Stimulated activated CD4-positive, alpha-beta T cell treated with anti-CD3 and anti-CD28 coated beads, TNF-alpha, amount 100 ng/mL, for 4 hours (primary cell): ENCODE results near the gene SLC43A2.
A peak's percentile ranks its signal among the peaks of the same experiment; 100 is the strongest.

Experiments
- DNase-seq, 3 experiments: peaks; one replicate each; pipeline ENCODE4 v3.0.0-alpha.2; 2020; ENCODE audit warnings: low read depth in 3 of 3

Gene SLC43A2

GRCh38 chr17:1562176-1562643, 66.4 kb downstream of the SLC43A2 start:
- peak in 1 of 3 experiments; percentile 8 for DNase-seq

DNA sequence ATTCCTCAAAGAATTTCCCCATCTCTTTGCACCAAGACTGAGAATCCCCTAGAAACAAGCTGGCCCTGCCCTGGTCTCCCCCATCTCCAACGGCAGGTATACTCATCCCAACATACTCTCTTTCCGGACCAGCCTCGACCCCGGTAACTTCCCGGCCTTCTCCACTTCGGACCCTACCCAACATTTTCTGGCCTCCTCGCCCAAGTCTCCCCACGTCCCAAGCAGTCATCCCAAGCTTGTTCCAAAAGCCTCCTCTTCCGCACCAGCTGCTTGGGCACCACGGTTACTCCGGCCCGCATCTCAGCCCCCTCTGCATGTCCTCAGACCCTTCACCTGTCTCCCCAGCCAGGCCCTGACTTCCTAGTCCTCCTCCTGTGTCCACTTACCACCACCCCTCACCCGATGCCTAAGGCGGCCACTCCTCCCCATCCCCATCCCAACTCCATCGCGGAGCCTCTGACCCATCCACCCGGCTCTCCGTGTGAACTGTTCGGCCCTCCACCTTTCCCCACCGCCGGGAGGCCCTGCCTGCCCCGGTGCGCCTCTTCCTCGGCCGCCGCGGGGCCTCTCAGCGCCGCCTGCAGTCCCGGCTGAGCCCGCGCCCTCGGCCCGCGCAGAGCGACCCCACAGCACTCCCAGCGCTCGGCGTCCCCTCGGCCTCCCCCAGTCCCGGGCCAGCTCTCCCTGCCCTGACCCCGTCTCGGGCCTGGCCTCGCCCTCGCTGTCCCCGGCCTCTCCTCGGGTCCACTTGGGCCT, 67.0 kb downstream of the SLC43A2 start:
- DNase-seq, result peak; percentile 1 to 27 (median 7)

- DNase-seq, result no peak
These were observed 67.7 kb downstream of the SLC43A2 start for GRCh38 chr17:1560858-1561355.

DNA sequence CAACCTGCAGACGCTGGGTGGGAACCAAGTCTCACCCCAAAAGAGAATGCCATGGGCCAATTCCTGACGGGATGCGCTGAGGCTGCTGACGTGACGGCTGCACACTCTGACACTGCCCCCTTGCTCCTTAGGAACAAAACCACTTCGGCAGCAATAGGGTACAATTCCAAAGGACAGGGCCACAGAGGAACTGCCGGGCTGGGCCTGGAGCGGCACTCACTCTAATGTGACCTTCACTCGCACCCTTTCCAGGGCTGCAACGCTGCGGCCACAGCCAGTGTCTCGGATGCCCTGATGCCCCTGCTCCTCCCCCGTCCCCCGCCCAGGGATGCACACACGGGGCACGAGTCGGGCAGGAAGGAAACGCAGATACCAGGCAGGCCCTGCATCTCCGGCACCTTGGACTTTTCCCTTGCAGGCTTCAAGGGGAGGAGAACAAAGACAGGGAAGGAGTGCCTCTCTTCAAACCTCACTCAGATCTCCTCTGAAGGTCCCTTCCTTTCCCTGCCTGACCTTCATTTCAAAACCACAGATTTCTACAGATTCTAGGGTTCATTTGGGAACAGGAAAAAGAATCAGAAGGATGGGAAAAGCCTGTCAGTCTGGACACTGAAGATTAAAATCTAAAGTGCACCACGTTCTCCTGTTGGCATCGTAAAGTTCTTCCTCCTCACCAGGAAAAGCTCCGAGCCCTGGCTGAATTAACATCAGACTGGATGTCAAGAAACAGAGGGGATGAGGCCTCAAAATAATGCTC, 68.4 kb downstream of the SLC43A2 start:
- DNase-seq, result no peak

- no peak for DNase-seq
These were observed 69.3 kb downstream of the SLC43A2 start for GRCh38 chr17:1559047-1560043.

DNA sequence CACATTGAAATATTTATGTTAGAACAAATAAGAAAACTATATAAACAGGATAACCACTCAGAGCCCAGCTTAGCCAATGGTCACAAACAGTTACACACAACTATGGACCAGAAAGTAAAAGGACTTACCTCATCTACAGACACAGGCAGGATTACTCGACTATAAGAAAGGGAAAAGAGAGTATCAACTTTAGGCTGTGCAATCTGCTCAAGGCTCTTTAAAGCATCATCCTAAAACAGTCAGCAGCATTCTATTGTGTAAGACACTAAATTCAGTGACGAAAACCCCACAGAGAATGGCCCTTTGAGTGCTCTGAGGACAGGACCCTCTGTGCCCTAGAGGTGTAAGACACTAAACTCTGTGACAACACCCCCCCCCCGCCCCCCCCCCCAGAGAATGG, 70.2 kb downstream of the SLC43A2 start:
- DNase-seq, result no peak

DNA sequence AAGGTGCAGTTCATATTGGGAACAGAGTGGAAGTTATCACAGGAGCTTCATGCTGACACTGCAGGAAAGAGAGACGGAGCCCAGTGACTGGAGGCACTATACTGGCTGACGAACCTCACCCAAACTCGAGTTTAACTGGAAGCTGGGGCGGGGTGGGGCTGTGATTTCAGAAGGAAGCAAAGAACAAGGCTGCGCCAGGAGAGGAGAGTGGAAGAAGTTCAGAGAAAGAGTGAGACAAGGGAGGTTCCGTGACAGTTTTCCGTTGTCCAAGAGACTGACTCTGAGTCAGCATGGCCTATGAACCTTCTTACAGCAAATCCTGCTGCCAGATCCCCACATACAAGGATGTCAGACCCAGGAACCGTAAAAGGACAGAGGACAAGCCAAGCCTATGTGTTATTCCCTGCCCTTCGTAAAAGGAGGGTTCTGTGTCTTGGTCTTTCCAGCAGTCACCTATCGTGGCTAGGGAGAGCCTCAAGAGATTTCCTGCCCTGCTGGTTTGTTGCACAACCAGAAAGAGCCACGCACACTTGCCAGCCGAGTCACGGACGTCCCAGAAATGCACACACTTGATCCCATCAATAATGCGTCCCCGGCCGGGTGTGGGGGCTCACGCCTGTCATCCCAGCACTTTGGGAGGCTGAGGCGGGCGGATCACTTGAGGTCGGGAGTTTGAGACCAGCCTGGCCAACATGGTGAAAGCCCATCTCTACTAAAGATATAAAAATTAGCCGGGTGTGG, 71.1 kb downstream of the SLC43A2 start:
- no peak for DNase-seq

DNA sequence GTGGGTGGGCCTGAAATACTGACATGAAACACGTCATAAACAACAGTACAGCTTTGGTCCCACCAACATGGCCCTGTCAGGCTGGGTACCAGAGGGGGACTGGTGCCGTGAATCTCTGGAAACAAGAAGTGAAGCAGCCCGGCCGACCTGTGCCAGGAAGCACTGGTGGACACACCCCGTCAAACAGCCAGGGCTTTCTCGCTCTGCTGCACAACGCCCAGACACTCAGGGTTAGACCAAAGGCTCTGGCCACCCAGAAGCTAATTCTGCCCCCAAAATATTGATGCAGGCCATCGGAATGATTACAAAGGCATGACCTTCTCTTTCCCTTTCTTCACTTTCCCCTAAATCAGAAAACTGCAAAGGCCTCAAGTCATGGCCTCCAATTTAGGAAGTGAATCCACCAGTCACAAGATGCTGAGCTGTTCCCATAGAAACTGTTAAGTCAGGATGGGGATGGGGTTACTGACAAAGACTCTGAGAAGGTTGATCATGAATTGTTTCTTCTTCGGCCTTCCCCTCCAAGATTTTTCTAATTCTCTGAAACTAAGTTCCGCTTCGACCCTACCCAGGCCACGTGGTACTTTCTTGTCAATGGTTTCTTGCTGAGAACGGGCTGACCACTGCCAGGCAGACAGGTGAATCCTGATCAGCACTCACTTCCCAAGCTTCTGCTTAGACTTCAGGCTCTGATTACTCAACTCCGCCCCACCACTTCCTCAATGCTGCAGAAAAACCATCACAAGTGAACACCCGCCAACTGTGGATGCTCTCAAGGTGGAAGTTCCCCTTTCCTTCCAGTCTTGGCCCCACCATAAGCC, 72.8 kb downstream of the SLC43A2 start:
- no peak for DNase-seq

GRCh38 chr17:1554751-1555540, 73.7 kb downstream of the SLC43A2 start:
- DNase-seq, result no peak

- DNase-seq, result no peak
These were observed 75.0 kb downstream of the SLC43A2 start for GRCh38 chr17:1553354-1554266.

- no peak for DNase-seq
These were observed 75.7 kb downstream of the SLC43A2 start for GRCh38 chr17:1552932-1553331.

DNA sequence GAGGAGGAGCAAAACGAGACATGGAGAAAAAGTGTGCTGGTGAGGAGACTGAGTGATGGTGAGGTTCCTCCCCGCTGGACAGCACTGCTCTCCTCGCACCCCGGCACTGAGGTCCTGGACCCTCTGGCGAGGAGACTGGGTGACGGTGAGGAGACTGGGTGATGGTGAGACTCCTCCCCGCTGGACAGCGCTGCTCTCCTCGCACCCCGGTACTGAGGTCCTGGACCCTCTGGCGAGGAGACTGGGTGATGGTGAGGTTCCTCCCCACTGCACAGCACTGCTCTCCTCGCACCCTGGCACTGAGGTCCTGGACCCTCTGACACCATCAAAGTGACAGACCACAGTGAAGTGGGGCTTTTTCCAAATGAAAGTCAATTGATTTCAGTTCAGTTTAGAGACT, 76.9 kb downstream of the SLC43A2 start:
- no peak for DNase-seq

- DNase-seq, result no peak
These were observed 80.6 kb downstream of the SLC43A2 start for GRCh38 chr17:1548032-1548431.

GRCh38 chr17:1546292-1546922, 82.2 kb downstream of the SLC43A2 start:
- DNase-seq, result no peak

DNA sequence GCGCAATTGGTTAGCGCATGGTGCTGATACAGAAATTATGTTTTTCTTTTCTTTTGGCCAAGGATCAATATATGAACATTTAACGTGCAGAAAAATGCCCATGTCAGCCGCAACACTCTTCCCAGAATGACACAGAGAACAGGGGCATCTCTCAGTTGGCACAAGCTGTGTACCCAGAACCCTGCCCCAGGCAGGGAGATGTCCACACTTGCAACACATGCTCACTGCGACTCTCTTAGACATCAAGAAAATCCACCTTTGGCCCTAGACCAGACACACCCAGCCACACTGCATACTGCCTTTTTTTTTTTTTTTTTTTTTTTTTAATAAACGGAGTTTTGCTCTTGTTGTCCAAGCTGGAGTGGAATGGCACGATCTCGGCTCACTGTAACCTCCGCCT, 83.0 kb downstream of the SLC43A2 start:
- no peak for DNase-seq

- no peak for DNase-seq
These were observed 86.3 kb downstream of the SLC43A2 start for GRCh38 chr17:1542316-1542715.

GRCh38 chr17:1541367-1541904, 87.2 kb downstream of the SLC43A2 start:
- DNase-seq, result no peak
